Stimulated activated CD8-positive, alpha-beta memory T cell treated with anti-CD3 and anti-CD28 coated beads, Interleukin-2, amount 100 ng/mL, for 1 hour (primary cell): ENCODE measurements around the gene PIGX.
A peak's percentile ranks its signal among the peaks of the same experiment; 100 is the strongest.
"Not testable (repeated sequence)": the region's sequence is repeated elsewhere in the genome, so short reads cannot be mapped to it uniquely, and the experiment has no call there.

Source experiments
- DNase-seq, 2 donors: peaks; one replicate each; pipeline ENCODE4 v3.0.0-alpha.2; 2020; ENCODE audit warnings: low read depth in 2 of 2

Gene PIGX

GRCh38 chr3:196706327-196706726 is 5.8 kb upstream of the PIGX start:
- no peak for DNase-seq

DNA sequence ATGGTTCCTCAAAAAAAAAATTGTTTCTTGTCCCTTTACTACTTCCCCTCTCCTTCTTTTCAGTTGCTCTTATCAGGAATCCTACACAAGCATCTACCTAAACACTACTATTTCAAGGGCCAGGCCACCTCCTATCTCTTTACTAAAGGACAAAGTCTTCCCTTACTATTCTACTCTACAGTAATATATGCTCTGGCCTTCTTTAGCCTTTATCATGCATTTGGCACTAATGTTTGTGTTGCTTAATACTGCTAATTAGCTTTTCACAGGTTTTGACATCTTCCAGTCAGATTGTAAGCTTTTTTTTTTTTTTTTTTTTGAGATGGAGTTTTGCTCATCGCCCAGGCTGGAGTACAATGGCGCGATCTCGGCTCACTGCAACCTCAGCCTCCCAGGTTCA is 5.4 kb upstream of the PIGX start:
- DNase-seq, result no peak

- no peak for DNase-seq
Measured at GRCh38 chr3:196707566-196707965, 4.6 kb upstream of the PIGX start.

DNA sequence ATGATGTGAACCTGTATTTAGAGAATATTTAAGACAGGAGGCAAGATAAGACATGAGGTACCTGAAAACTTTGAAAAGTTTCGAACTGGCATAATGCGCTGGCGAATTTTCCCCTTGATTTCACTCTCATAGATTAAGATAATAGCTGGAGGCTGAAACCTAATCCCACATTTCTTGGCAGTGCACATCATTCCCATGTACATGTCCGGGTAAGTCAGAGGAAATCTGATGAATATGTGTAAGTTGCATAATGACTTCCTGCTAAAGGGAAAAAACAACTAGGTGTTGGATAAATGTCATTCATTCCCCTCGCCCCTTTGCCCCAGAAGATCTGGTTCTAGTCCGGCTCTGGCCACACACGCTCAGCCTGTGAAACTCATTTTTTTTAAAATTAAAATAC is 3.7 kb upstream of the PIGX start:
- DNase-seq, result no peak

DNA sequence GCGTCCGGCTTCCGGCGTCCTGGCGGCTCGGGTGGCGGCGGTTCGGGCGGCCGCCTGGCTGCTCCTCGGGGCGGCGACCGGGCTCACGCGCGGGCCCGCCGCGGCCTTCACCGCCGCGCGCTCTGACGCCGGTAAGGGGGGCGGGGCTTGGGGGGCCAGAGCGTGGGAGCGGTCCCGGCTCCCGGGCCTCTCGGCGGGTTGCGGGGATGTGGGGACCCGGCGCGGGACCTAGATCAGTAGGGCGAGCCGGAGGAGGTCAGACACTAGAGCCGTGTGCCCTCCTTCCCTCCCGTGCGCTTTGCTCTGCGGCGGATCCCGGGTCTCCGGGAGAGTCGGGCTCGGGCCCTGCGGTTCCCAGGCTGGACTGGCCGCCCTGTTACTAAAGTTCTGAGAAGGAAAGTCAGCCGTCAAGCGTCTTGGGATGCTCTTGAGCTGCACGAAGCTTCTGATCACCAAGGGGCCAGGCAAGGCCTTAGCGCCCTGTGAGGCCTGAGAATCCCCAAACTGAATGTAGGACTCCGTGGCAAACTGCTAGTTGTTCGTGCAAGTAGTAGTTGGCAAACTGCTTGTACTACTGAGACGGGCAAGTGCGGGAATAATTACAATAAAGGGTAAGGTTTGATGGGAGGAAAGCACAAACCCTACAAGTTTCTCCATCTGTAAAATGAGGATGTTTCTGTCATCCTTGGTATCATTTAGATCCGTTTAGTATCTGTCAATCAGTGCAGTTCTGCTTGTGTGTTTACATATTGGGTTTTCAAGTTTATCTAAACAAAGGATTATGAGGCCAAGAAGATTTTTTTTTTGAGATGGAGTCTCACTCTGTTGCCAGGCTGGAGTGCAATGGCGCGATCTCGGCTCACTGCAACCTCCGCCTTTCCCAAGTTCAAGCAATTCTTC is 587 bp downstream of the PIGX start:
- DNase-seq, result peak; percentile 27 to 44

GRCh38 chr3:196717162-196717561 is 5.0 kb downstream of the PIGX start:
- not testable (repeated sequence) for DNase-seq

DNA sequence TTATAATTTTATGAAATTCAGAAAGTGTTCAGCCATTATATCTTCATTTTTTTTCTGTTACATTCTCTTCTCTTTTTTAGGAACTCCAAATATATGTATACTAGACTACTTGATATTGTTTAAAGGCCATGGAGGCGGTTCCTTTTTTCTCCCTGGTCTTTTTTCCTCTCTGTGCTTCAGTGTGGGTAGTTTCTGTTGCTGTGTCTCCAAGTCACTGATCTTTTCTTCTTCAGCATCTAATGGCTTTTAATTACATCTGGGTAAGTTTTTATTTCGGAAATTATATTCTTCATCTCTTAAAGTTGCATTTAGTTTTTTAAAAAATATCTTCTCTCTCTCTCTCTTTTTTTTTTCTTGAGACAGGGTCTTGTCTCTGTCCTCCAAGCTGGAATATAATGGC is 8.9 kb downstream of the PIGX start:
- no peak for DNase-seq

DNA sequence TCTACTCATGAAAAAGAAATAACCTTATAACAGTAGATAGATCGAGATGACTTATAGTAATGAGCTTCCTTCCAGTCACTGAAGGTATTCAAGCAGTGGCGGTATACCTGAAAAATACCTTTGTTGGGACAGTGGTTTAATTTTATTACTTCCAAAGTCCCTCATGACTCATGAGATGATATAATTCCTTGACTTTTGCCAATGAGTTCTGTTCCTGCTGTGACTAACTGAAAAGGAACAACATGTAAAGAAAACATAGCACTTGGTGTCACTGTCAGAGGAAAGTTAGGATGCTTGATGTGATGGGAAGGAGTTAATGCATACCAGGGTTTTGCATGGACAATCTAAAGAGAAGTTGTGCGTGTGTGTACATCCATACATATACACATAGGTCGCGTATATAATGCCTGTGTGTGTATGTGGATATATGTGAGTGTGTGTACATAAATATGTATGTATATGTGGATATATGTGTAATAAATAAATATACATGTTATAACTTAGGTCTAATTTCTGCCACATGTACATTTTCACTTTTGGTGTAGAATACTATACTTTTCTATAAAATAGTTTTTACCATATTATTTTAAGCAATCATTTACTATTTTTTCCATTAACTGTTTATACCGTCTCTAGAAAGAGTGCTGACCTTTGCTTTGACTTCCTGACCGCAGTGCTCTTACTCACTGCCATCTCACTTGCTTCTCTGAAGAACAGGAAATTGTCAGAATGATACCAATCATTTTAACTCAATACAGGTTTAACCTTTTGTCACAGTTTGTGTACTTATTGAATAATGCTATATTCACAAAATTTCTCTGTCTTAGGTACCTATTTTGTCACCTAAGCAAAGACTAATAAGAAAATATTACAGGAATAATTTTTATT is 14.9 kb downstream of the PIGX start:
- no peak for DNase-seq

GRCh38 chr3:196735751-196736150 is 23.6 kb downstream of the PIGX start:
- no peak for DNase-seq

DNA sequence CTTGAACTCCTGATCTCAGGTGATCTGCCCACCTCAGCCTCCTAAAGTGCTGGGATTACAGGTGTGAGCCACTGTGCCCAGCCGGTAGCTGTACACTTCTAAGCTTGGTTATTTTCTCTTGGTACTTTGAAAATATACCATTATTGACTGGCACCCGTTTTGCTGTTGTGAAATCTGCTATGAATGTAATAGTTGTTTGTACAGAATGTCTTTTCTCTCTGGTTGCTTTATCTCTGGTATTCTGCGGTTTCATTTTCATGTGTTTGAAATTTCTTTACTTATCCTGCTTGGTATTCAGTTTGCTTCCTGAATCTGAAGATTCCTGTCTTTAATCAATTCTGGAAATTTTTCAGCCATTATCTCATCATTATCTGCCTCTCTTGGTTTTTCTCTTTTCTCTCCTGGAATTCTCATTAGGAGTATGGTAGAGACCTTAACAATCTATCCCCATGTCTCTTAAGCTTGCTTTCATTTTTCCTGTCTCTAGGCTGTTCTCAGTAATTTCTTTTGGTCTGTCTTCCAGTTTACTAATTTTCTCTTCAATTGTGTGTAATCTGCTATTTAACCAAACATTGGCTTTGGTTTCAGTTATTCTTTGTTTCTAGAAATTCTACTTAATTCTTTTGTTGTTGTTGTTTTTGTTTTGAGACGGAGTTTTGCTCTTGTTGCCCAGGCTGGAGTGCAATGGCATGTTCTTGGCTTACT is 24.6 kb downstream of the PIGX start:
- DNase-seq, result no peak

DNA sequence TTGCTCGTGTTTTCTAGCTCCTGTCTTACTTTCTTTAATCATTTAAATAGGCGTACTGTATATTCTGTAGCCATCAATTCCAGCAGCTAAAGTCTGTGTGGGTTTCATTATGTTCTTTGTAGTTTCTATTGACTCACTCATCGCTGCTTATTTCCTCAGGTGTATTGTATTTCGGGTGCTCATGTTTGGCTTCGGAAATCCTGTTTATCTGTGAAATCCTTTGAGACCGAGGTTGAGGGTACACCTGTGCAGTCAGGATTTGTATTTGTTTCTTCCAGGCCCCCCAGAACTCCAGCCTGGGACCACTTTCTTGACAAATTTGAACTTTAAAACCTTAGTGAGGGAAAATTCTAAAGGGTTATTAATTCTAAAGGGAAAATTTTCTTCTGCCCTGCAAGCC is 25.5 kb downstream of the PIGX start:
- no peak for DNase-seq

- DNase-seq, result peak; percentile 85 to 88
Measured at GRCh38 chr3:196739671-196740480, 27.7 kb downstream of the PIGX start, which contains the start of gene PAK2. PAK2 (plus strand) TSS chr3:196739857; CDS start chr3:196782647, 42,790 bp downstream.

DNA sequence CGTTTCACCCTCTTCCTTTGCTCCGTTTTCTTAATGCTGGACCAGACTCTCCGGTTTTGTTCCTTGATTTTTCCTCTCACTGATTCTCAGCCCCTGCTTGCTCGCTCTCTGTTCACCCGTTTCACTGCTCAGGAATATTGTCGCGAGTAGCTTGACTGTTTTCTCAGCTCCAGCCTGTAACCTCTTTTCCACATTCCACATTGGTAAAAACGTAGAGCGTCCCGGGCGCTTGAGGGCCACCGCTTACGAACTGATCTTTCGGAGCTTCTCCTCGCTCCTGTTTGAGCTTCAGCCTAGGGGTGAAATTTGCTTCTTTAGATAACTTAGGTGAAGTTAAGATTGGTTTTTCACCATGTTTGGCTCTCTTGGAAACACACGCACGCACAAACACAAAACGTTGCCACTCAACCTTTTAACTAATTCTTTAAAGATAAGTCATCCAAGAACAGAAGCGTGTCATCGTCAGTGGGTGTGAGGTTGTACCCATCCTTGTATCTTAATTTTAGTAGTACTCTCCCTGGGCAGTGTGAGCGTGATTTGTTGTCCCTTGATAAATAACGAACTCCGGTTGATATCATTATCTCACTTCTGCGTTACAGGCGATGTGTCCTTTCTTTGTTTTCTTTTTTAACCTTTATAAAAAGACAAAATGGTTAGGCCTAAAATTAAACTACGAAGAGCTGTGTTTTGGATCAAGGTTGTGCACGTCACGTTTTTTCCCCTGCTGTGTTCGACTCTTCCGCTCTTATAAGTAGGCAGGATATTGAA is 28.5 kb downstream of the PIGX start:
- peak in 1 of 2 donors; percentile 4 for DNase-seq

DNA sequence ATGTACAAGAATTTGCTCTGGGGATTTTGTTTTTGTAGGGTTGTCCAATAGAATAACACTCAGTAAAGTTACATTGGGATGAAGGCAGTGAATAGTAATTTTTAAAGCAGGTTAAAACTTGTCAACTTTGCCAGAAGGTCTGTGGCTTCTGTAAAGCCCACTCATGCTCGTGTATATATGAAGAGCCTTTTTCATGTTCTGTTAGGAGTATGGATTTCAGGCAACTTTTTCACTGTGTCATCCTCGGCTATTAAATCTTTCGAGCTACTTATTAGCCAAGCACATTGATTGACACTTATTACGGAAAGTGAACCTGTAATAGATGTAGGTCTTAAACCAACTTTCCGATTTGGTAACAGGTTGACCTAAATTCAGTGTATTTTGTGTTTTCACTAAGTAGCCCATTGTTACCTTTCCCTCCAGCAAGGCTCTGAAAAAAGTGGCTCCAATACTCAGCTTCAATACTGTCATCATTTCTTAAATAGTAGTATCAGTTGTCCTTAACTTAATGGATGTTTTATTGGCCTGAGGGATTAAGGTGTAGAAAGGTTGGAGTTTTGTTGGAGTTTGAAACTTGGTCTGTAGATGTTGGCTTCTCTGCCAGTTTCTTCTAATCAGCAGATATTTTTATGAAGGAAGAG is 29.2 kb downstream of the PIGX start:
- DNase-seq, result no peak

DNA sequence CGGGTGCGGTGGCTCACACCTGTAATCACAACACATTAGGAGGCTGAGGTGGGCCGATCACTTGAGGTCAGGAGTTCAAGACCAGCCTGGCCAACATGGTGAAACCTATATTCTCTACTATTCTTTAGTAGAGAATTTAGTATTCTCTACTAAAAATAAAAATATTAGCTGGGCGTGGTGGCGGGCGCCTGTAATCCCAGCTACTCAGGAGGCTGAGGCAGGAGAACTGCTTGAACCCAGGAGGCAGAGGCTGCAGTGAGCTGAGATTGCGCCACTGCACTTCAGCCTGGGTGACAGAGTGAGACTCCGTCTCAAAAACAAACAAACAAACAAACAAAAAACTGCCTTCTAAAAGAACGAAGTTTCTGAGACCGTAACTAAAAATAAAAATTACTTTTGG is 31.4 kb downstream of the PIGX start:
- not testable (repeated sequence) for DNase-seq

GRCh38 chr3:196749125-196749524 is 36.9 kb downstream of the PIGX start:
- DNase-seq, result no peak

- DNase-seq, result no peak
Measured at GRCh38 chr3:196753201-196753600, 41.0 kb downstream of the PIGX start.

DNA sequence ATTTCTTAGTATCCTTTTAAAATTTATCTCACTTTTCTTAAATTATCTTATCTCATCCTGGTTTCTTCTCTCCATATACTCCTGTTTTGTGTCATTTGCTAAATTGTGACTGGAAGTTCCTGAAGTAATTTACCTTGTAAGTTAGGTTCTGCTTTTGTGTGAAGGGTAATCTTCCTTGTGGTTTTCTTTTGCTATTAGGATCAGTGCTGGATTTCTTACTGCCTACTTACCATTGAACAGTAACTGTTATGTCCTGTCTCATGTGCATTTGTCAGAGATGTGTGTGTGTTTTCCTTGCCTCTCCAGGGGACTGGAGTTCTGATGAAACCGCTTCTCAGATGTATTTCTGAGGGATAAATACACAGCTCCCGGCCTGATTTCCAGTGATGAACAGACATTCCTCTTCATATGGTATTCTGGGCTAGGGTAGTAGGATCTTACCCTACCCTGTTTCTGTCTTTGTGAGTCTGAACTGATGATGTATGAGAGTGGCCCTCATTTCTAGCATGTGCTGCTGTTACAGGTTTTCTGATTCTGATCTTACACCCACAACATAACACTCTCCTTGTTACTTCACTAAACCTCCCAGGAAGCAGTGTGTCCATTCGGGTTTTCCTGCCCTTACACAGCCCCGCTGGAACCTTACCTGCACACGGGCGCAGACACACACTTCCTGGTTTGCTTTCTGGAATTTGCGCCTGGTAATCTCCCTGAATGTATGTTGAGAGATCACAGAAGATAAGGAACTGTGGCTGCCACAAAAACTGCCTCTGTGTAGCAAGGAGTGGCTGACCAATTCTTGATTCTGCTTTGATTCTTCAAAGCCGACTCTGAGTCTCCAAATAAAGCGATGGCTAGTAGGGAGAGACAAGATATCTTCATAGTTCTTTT is 42.2 kb downstream of the PIGX start:
- DNase-seq, result no peak

DNA sequence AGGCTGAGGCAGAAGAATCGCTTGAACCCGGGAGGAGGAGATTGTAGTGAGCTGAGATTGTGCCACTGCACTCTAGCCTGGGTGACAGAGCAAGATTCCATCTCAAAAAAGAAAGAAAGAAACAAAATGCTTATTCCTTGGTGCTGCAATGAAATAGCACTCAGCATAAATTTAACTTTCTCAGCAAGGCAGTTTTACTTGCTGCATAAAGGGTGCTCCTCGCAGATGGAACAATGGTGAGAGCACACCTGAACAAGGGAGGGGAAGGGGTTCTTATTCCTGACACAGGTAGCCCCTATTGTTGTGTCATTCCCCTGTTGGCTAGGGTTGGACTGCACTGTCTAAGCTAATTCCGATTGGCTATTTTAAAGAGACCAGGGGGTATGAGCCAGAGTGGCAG is 44.6 kb downstream of the PIGX start:
- DNase-seq, result no peak
